ENCODE measurements around the gene CALML6.

DNA sequence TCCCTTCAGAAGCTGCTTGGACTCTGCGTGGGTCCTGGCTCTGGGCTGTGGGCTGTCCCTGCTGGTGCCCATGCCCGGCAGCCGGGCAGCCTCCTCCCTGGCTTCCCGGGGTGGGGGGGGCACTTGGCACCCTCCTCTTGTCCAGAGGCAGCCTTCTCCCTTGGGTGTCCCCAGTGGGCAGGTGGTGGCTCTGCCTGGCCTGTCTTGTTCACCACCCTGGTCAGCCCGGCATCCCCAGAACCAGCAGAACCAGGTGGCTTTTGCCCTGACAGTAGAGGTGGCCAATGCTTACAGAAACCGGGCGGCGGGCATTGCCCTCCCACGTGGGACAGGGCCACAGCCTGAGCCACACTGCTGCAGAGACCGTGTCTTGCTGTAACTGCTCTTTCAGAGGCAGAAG is 50.5 kb downstream of the CALML6 start:
- TF ChIP-seq, protein P1, sequence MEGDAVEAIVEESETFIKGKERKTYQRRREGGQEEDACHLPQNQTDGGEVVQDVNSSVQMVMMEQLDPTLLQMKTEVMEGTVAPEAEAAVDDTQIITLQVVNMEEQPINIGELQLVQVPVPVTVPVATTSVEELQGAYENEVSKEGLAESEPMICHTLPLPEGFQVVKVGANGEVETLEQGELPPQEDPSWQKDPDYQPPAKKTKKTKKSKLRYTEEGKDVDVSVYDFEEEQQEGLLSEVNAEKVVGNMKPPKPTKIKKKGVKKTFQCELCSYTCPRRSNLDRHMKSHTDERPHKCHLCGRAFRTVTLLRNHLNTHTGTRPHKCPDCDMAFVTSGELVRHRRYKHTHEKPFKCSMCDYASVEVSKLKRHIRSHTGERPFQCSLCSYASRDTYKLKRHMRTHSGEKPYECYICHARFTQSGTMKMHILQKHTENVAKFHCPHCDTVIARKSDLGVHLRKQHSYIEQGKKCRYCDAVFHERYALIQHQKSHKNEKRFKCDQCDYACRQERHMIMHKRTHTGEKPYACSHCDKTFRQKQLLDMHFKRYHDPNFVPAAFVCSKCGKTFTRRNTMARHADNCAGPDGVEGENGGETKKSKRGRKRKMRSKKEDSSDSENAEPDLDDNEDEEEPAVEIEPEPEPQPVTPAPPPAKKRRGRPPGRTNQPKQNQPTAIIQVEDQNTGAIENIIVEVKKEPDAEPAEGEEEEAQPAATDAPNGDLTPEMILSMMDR (IDR thresholded peaks at IDR 0.05): no peak
- TF ChIP-seq POLR2A (IDR thresholded peaks at IDR 0.05): no peak
